Measurements from ENCODE around the gene TMEM141.
"Not testable (repeated sequence)": the region's sequence is repeated elsewhere in the genome, so short reads cannot be mapped to it uniquely, and the experiment has no call there.

Gene TMEM141

GRCh38 chr9:136765041-136765440, 26.1 kb upstream of the TMEM141 start:
- DNase-seq (ENCODE audit: low read depth in 2 of 2) = no peak
- no peak for TF ChIP-seq CTCF (IDR thresholded peaks at IDR 0.05; ENCODE audit: low read depth, low read length)

DNA sequence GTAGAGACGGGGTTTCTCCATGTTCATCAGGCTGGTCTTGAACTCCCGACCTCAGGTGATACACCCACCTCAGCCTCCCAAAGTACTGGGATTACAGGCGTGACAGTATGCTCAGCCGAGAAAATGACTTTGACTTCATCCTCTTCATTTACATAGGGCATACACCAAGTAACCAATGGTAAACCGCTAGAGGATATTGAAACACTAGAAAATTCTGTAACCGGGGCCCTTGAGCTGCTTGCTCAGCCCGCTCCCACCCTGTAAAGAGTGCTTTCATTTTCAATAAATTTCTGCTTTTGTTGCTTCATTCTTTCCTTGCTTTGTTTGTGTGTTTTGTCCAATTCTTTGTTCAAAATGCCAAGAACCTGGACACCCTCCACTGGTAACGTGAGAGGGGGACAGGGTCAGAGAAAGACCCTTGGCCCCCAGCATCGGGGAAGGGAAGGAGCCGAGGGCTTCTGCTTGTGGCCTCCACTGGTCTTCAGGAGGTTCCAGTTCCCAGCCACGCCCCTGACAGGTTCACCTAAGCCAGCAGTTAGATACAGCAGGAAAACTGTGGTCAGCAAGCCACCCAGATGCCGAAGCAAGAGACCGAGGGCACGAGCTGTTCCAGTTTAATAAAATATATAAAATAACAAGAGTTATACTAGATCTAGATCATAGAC, 25.3 kb upstream of the TMEM141 start:
- H3K4me3 ChIP-seq (replicated peaks in 1 of 2; ENCODE audit: low read depth in 2 of 2, low read length in 2 of 2); DNase-seq (ENCODE audit: low read depth in 2 of 2): not testable (repeated sequence)

More at GRCh38 chr9:136765041-136765440, 26.1 kb upstream of the TMEM141 start:
- H3K4me3 ChIP-seq (replicated peaks in 1 of 2; ENCODE audit: low read depth in 2 of 2, low read length in 2 of 2) = no peak overlapping the region

GRCh38 chr9:136766410-136767120, 24.6 kb upstream of the TMEM141 start:
- H3K4me3 ChIP-seq (replicated peaks in 1 of 2; ENCODE audit: low read depth in 2 of 2, low read length in 2 of 2) = not testable (repeated sequence)
- TF ChIP-seq CTCF (IDR thresholded peaks at IDR 0.05; ENCODE audit: low read depth, low read length) = peak; percentile 12
- DNase-seq (ENCODE audit: low read depth in 2 of 2) = peak; percentile 55 to 70

DNA sequence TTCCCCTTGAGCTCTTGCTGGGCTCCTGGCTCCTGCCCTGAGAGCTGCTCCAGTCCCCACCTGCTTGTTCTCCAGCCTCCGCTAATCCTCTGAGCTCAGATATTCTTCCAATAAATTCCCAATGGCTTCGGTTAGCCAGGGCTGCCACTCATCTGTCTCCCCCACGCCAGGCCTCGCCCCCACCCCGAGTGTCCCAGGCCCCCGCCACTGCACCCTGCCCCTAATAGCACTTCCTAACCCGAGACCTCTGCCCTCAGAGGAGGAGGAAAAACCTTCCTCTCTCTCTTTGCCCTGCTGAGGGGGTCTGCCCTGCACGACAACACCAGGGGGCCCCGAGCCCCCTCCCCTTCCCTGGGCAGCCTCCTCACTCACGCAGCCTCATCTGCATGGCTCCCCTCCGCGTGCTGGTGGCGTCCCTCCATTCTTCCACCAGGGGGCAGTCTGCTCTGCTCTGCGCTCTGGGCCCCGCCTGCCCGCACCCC, 21.4 kb upstream of the TMEM141 start:
- no peak overlapping the region for H3K4me3 ChIP-seq (replicated peaks in 1 of 2; ENCODE audit: low read depth in 2 of 2, low read length in 2 of 2)
- DNase-seq (ENCODE audit: low read depth in 2 of 2) = peak in 1 of 2 donors; percentile 15
- TF ChIP-seq CTCF (IDR thresholded peaks at IDR 0.05; ENCODE audit: low read depth, low read length) = peak; percentile 57

DNA sequence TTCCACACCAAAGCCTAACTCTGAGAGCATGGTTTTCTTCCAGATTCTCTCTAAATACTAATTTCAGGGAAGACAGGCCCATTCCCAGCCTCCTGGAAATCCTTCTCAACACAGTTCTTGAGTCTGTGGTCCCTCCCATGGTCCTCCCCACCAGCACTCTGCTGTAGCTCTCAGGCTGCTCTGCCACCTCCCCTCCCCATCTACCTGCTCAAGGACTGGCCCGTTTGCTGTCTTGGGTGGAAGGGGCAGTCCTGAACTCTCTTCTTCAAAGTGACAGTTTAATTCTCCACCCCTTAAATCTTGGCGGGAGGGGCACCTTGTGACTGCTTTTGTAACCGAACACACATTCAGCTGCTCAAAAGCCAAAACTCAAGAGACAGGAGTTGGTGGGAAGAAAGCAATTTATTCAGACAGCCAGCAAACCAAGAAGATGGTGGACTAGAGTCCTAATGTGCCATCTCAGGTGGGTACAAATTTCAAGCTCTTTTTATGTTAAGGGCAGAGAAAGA, 19.2 kb upstream of the TMEM141 start:
- no peak for DNase-seq (ENCODE audit: low read depth in 2 of 2)
- no peak overlapping the region for H3K4me3 ChIP-seq (replicated peaks in 1 of 2; ENCODE audit: low read depth in 2 of 2, low read length in 2 of 2)
- no peak for TF ChIP-seq CTCF (IDR thresholded peaks at IDR 0.05; ENCODE audit: low read depth, low read length)

- DNase-seq (ENCODE audit: low read depth in 2 of 2) = peak; percentile 20 to 39
- H3K4me3 ChIP-seq (replicated peaks in 1 of 2; ENCODE audit: low read depth in 2 of 2, low read length in 2 of 2) = no peak overlapping the region
- no peak for TF ChIP-seq CTCF (IDR thresholded peaks at IDR 0.05; ENCODE audit: low read depth, low read length)
These were observed 17.6 kb upstream of the TMEM141 start for GRCh38 chr9:136773386-136774044.

Data from cardiac fibroblast (primary cell).